Activated naive CD4-positive, alpha-beta T cell (primary cell): ENCODE measurements around the gene PCDHA10.
"Not testable (repeated sequence)": the region's sequence is repeated elsewhere in the genome, so short reads cannot be mapped to it uniquely, and the experiment has no call there.

Experiments used
- DNase-seq, 4 experiments: peaks; one replicate each; lab custom pipeline; 2025; lab: John Stamatoyannopoulos, UW

The PCDHA10 gene, protein sequence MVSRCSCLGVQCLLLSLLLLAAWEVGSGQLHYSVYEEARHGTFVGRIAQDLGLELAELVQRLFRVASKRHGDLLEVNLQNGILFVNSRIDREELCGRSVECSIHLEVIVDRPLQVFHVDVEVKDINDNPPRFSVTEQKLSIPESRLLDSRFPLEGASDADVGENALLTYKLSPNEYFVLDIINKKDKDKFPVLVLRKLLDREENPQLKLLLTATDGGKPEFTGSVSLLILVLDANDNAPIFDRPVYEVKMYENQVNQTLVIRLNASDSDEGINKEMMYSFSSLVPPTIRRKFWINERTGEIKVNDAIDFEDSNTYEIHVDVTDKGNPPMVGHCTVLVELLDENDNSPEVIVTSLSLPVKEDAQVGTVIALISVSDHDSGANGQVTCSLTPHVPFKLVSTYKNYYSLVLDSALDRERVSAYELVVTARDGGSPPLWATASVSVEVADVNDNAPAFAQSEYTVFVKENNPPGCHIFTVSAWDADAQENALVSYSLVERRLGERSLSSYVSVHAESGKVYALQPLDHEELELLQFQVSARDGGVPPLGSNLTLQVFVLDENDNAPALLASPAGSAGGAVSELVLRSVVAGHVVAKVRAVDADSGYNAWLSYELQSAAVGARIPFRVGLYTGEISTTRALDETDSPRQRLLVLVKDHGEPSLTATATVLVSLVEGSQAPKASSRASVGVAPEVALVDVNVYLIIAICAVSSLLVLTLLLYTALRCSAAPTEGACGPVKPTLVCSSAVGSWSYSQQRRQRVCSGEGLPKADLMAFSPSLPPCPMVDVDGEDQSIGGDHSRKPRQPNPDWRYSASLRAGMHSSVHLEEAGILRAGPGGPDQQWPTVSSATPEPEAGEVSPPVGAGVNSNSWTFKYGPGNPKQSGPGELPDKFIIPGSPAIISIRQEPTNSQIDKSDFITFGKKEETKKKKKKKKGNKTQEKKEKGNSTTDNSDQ

DNA sequence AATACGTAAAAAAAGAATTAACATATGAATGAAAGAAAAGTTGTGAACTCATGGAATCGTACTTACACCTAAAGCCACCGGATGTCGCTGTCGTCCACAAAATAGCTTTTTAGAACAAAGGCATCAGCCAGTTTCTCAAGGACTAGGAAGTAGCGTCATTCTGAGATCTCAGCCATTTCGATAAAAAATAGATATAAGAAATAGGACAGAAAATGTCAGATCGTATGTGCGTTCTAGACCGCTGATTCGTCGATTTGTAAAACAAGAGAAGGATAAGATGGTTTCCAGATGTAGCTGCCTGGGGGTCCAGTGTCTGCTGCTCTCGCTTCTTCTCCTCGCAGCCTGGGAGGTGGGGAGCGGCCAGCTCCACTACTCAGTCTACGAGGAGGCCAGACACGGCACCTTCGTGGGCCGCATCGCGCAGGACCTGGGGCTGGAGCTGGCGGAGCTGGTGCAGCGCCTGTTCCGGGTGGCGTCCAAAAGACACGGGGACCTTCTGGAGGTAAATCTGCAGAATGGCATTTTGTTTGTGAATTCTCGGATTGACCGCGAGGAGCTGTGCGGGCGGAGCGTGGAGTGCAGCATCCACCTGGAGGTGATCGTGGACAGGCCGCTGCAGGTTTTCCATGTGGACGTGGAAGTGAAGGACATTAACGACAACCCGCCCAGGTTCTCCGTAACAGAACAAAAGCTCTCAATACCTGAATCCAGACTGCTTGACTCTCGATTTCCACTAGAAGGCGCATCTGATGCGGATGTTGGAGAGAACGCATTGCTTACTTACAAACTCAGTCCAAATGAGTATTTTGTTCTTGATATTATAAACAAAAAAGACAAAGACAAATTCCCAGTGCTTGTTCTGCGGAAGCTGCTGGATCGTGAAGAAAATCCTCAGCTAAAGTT, at the start of gene PCDHA10:
Gene PCDHA10, plus strand, starts transcription at position 126 of the 903 bp plus-strand sequence. Its CDS starts 152 bp downstream, at position 278.
- DNase-seq, result no peak

DNA sequence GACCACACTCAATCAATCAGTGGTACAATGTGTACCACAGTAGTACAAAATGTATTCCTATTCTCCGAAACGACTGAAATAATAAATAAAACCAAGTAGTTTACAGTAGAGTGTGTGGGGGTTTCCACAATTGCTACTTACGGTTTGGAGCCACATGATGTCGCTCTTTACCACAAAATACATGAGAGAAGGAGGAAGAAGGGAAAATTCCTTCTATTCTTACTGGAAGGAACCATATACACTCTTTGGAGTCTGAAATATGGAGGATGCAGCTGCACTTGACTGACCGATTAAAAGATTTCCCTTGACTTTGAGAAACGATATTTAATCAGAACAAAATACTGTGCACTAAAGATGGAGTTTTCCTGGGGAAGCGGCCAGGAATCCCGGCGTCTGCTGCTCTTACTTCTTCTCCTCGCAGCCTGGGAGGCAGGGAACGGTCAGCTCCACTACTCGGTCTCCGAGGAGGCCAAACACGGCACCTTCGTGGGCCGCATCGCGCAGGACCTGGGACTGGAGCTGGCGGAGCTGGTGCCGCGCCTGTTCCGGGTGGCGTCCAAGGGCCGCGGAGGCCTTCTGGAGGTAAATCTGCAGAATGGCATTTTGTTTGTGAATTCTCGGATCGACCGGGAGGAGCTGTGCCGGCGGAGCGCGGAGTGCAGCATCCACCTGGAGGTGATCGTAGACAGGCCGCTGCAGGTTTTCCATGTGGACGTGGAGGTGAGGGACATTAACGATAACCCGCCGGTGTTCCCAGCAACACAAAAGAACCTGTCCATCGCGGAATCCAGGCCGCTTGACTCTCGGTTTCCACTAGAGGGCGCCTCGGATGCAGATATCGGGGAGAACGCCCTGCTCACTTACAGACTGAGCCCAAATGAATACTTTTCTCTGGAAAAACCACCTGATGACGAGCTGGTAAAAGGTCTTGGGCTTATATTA, 48.6 kb upstream of the PCDHA10 start, which contains the start of gene PCDHA4:
Gene PCDHA4, plus strand, starts transcription at position 235 of the 942 bp plus-strand sequence.
- no peak for DNase-seq

DNA sequence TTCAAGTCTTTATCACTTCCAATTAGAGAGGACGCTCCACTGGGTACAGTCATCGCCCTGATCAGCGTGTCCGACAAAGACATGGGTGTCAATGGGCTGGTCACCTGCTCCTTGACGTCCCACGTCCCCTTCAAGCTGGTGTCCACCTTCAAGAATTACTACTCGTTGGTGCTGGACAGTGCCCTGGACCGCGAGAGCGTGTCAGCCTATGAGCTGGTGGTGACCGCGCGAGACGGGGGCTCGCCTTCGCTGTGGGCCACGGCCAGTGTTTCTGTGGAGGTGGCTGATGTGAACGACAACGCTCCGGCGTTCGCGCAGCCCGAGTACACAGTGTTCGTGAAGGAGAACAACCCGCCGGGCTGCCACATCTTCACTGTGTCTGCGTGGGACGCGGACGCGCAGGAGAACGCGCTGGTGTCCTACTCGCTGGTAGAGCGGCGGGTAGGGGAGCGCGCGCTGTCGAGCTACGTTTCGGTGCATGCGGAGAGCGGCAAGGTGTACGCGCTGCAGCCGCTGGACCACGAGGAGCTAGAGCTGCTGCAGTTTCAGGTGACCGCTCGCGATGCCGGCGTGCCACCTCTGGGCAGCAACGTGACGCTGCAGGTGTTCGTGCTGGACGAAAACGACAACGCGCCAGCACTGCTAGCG, 47.3 kb upstream of the PCDHA10 start:
- not testable (repeated sequence) for DNase-seq

DNA sequence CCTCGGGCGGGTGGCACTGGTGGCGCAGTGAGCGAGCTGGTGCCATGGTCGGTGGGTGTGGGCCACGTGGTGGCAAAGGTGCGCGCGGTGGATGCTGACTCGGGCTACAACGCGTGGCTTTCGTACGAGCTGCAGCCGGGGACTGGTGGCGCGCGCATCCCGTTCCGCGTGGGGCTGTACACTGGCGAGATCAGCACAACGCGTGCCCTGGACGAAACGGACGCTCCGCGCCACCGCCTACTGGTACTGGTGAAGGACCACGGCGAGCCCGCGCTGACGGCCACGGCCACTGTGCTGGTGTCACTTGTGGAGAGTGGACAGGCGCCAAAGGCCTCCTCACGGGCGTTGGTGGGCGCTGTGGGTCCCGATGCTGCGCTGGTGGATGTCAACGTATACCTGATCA, 46.8 kb upstream of the PCDHA10 start:
- no peak for DNase-seq

DNA sequence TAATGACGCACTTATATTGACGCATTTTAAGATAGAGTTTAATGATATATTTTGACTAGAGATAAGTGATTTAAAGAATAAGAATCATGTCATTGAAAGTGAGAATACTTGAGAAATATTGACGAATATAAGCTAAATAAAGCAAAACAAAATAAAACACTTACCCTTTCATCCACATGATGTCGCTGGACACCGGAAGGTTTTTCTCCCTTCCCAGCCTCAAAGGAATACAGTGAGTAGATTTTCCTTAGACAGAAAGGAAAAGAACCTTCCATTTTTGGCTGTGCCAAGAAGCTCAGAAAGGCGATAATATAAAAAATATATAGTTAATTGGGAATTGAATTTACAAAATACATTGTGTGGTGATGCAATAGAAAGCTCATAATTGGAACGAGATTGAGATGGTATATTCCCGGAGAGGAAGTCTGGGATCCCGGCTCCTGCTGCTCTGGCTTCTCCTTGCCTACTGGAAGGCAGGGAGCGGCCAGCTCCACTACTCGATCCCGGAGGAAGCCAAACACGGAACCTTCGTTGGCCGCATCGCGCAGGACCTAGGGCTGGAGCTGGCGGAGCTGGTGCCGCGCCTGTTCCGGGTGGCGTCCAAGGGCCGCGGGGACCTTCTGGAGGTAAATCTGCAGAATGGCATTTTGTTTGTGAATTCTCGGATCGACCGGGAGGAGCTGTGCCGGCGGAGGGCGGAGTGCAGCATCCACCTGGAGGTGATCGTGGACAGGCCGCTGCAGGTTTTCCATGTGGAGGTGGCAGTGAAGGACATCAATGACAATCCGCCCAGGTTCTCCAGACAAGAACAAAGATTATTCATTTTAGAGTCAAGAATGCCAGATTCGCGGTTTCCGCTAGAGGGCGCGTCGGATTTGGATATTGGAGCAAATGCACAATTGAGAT, 34.1 kb upstream of the PCDHA10 start, which contains the start of gene PCDHA5:
Gene PCDHA5, plus strand, starts transcription at position 239 of the 906 bp plus-strand sequence.
- no peak for DNase-seq

DNA sequence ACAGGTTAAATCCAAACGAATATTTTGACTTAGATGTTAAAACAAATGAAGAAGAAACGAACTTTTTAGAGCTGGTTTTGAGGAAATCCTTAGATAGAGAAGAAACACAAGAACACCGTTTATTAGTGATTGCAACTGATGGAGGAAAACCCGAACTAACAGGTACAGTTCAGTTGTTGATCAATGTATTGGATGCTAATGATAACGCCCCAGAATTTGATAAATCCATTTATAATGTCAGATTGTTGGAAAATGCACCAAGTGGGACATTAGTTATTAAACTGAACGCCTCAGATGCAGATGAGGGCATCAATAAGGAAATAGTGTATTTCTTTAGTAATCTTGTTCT, 33.4 kb upstream of the PCDHA10 start:
- no peak for DNase-seq

DNA sequence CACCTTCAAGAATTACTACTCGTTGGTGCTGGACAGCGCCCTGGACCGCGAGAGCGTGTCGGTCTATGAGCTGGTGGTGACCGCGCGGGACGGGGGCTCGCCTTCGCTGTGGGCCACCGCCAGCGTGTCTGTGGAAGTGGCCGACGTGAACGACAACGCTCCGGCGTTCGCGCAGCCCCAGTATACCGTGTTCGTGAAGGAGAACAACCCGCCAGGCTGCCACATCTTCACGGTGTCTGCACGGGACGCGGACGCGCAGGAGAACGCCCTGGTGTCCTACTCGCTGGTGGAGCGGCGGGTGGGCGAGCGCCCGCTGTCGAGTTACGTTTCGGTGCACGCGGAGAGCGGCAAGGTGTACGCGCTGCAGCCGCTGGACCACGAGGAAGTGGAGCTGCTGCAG, 32.7 kb upstream of the PCDHA10 start:
- not testable (repeated sequence) for DNase-seq

DNA sequence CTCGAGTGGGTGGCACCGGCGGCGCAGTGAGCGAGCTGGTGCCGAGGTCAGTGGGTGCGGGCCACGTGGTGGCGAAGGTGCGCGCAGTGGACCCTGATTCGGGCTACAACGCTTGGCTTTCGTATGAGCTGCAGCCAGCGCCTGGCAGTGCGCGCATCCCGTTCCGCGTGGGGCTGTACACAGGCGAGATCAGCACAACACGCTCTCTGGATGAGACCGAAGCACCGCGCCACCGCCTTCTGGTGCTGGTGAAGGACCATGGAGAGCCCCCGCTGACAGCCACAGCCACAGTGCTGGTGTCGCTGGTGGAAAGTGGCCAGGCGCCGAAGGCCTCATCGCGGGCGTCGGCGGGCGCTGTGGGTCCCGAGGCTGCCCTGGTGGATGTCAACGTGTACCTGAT, 32.2 kb upstream of the PCDHA10 start:
- DNase-seq, result no peak

DNA sequence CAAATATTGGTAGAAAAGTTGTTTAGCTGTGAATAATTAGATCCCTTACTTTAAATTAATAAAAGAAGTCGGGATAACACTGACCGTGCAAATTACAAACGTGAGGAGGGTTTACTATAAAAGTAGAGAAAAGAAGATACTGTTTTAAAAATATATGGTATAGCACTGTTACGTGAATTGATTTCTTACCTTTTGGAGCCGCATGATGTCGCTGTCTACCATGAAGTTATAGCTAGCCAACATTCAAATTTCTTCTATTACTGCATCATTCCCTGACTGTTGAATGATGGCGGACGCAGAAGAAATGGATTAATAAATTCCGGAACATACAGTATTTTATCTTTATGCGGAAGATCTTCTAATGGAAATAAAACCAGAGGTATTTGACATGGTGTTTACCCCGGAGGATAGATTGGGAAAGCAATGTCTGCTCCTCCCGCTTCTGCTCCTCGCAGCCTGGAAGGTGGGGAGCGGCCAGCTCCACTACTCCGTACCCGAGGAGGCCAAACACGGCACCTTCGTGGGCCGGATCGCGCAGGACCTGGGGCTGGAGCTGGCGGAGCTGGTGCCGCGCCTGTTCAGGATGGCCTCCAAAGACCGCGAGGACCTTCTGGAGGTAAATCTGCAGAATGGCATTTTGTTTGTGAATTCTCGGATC, 27.9 kb upstream of the PCDHA10 start, which contains the start of gene PCDHA6:
Gene PCDHA6, plus strand, starts transcription at position 257 of the 658 bp plus-strand sequence. Its CDS starts 132 bp downstream, at position 389.
- no peak for DNase-seq

DNA sequence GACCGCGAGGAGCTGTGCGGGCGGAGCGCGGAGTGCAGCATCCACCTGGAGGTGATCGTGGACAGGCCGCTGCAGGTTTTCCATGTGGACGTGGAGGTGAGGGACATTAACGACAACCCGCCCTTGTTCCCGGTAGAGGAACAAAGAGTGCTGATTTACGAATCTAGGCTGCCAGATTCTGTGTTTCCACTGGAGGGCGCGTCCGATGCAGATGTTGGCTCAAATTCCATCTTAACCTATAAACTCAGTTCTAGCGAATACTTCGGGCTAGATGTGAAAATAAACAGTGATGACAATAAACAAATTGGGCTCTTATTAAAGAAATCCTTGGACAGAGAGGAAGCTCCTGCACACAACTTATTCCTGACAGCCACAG, 27.3 kb upstream of the PCDHA10 start:
- DNase-seq, result no peak

DNA sequence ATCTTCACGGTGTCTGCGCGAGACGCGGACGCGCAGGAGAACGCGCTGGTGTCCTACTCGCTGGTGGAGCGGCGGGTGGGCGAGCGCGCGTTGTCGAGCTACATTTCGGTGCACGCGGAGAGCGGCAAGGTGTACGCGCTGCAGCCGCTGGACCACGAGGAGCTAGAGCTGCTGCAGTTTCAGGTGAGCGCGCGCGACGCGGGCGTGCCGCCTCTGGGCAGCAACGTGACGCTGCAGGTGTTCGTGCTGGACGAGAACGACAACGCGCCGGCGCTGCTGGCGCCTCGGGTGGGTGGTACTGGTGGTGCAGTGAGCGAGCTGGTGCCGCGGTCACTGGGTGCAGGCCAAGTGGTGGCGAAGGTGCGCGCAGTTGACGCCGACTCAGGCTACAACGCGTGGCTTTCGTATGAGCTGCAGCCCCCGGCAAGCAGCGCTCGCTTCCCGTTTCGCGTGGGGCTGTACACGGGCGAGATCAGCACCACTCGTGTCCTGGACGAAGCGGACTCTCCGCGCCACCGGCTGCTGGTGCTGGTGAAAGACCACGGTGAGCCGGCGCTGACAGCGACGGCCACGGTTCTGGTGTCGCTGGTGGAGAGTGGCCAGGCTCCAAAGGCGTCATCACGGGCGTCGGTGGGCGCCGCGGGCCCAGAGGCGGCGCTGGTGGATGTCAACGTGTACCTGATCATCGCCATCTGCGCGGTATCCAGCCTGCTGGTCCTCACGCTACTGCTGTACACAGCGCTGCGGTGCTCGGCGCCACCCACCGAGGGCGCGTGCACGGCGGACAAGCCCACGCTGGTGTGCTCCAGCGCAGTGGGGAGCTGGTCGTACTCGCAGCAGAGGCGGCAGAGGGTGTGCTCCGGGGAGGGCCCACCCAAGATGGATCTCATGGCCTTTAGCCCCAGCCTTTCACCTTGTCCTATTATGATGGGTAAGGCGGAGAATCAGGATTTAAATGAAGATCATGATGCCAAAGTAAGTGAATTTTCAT, 25.9 kb upstream of the PCDHA10 start:
- DNase-seq, result not testable (repeated sequence)

DNA sequence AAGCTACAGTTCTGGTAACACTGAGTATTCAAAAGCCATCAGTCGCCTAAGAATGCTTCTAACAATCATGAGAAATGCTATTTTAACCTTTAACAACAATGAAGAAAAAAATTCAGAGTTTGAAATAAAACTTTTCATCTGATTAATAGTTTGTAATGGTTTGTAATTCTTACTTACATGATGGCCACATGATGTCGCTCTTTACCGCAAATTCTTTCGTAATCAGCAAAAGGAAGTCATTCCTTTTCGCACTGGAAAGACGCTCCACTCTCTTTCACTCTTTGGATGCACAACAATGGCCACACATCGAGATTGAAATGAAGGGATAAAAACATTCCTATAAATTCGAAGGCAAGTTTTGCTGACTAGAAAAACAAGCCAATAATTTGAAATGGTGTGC, 21.7 kb upstream of the PCDHA10 start, which contains the start of gene PCDHA7:
Gene PCDHA7, plus strand, starts transcription at position 277 of the 400 bp plus-strand sequence. Its CDS starts 115 bp downstream, at position 392.
- no peak for DNase-seq

DNA sequence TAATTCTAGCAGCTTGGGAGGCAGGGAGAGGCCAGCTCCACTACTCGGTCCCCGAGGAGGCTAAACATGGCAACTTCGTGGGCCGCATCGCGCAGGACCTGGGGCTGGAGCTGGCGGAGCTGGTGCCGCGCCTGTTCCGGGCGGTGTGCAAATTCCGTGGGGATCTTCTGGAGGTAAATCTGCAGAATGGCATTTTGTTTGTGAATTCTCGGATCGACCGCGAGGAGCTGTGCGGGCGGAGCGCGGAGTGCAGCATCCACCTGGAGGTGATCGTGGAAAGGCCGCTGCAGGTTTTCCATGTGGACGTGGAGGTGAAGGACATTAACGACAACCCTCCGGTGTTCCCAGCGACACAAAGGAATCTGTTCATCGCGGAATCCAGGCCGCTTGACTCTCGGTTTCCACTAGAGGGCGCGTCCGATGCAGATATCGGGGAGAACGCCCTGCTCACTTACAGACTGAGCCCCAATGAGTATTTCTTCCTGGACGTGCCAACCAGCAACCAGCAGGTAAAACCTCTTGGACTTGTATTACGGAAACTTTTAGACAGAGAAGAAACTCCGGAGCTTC, 21.2 kb upstream of the PCDHA10 start:
- DNase-seq, result not testable (repeated sequence)

DNA sequence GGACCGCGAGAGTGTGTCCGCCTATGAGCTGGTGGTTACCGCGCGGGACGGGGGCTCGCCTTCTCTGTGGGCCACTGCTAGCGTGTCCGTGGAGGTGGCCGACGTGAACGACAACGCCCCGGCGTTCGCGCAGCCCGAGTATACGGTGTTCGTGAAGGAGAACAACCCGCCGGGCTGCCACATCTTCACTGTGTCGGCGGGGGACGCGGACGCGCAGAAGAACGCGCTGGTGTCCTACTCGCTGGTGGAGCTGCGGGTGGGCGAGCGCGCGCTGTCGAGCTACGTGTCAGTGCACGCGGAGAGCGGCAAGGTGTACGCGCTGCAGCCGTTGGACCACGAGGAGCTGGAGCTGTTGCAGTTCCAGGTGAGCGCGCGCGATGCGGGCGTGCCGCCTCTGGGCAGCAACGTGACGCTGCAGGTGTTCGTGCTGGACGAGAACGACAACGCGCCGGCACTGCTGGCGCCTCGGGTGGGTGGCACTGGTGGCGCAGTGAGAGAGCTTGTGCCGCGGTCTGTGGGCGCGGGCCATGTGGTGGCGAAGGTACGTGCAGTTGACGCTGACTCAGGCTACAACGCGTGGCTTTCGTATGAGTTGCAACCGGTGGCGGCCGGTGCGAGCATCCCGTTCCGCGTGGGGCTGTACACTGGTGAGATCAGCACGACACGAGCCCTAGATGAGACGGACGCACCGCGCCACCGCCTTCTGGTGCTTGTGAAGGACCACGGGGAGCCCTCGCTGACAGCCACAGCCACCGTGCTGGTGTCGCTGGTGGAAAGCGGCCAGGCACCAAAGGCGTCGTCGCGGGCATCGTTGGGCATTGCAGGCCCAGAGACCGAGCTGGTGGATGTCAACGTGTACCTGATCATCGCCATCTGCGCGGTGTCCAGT, 19.8 kb upstream of the PCDHA10 start:
- DNase-seq, result no peak
